Right kidney (tissue), 1 donor: ENCODE measurements around the gene KCNJ18.
"Not testable (repeated sequence)": the region's sequence is repeated elsewhere in the genome, so short reads cannot be mapped to it uniquely, and the experiment has no call there.

Source experiments
- DNase-seq: peaks from one replicate; pipeline ENCODE4 v3.0.0-alpha.2; 2016

KCNJ18 gene

DNA sequence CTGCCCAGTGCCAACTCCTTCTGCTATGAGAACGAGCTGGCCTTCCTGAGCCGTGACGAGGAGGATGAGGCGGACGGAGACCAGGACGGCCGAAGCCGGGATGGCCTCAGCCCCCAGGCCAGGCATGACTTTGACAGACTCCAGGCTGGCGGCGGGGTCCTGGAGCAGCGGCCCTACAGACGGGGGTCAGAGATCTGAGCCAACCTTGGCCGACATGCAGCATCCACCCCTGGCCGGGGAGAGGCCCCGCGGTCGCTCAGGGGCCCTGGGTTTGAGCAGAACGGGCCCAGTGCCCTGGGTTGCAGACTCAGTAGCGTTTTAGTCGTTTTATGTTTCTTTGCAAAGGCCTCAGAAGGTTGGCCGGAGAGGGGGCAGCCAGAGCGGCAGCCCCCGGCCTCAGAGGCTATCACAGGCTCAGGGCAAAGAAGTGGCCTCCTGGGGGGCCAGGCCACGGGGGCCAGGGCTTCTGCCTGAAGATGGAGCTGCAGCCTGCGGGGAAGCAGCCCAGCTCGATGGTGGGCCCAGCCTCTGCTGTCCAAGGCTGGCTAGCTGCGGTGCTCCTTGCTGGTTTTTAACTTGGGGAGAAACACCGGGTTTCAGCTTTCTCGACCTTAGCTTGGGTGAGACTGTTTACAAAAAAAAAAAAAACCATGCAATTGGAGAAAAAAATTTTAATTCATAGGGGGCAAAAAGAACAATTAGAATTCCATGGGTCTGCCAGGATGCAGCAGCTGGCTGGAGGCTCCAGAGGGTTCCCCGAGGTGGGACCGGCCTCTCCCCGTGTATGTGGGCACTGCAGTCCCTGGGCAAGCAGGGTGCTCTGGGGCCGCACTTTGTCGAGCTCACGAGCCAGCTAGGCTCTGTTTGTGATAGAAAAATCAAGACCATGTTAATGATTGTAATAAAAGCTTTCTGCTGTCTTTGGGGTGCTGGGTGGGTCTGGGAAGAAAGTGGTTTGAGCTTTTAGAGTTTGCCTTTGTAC lies 11.9 kb downstream of the KCNJ18 start:
- not testable (repeated sequence) for DNase-seq

DNA sequence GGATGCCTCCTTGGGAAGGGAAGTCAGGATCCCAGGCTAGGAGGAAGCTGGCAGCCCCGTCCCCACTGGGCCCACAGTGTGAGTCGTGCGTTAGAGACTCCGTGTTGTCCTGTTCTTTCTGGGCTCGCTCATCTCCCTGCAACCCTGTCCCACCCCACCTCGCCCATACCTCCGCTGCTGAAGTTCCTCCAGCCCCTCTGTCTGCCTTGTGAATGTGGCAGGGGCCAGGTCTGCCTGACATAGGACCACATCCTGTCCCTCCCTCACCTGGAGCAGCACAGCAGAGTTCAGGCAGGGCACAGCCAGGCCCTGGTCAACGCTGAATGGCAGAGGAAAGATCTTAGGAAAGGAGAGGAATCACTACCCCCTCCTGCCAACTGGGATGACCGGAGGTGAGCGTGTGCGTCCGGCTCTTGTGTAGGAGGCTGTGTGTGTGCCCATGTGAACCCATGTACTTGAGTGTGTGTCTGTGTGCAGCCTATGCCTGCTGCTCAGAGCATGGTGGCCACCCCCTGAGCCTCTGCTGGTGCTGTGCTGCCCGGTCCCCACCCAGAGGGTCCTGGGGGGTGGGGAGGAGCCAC lies 12.8 kb downstream of the KCNJ18 start:
- no peak for DNase-seq

DNA sequence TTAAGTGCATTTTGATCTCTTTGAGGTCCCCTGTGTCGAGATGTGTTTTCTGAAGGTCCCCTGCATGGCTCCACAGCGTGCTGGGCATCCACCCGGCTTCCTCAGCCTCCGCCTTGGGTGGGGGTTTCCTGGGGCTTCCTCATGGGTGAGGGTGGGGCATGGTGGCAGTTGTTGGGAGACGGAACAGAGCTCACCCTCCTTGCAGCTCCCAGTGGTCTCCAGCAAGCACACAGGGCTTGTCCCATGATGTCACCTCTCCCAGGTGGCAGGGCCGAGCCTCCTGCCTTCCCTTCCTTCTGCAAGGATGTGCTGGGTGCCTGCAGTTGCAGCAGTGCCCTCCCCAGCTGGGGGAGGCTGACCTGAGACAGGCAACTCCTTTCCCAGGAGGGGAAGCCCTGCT lies 13.4 kb downstream of the KCNJ18 start:
- not testable (repeated sequence) for DNase-seq

DNA sequence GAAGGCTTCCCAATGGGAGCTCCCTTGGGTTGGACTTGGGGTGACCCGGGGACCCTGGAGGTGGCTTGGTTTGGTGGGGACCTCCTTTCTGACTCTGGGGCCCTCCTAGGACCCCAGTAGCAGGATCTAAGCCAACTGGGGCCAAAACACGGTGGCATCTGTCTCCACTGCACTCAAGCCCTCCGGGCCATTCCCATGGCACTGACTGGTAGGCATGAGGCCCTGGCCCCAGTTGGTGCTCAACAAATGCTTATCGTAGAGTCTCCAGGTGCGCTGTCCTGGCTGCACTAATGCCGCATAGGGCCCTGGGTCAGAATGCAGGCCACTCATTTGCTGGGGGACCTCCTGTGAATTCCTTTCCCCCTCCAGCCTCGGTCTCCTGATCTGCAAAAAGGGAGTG lies 14.2 kb downstream of the KCNJ18 start:
- DNase-seq, result not testable (repeated sequence)

DNA sequence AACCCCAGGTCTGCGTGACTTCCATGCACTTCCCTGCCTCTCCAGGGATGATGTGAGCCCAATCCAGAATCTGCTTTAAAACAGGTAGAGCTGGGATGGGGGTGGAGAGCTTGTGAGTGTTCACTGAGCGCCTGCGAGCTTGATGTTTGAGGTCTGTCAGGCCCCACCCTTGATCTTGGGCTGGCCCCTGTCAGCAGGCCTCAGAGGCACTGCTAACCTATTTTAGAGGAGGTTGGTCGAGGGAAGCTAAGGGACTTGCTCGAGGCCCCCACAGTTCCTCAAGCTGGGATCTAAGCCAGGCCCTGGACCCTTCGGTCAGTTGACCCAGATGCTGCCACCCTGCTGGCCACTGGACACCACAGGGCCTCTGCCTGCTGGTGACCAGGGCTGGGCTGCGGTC lies 14.8 kb downstream of the KCNJ18 start:
- not testable (repeated sequence) for DNase-seq

DNA sequence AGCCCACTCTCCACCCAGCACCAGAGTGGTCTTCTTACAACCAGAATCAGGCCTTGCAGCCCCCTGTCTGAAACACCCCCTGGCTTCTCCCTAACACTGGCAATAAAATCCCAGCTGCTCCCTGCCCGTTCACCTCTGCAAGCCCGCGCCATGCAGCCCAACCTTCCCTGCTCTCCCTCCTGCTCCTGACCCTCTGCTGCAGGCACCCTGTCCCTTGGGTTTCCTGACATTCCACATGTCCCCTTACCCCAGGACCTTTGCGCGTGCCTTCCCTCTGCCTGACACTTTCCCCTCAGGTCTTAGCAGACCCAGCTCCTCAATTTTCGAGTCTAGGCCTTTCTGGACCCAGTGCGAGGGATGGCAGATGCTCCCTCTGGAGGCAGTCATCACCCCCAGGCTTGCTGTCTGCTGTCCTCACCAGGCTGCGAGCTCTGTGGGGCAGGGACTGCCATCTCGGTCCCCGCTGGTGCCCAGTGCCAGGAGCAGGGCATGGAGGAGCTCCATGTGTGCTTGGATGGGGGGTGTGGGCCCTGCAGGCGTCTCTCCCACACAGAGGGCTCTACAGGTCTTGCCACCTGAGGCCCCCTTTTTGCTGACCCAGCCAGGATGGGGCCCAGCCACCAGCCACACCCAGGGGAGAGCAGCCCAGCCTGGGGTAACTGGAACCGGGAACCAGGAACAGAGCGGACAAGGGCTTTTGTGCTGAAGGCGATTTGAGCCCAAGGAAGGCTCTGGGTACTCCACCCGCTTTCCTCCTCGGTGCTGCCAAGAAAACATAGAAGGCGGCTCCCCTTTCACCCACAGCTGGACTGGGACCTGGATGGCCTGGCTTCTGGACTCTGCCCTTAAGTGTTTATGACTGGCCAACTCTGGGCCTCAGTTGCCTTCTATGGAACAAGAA lies 15.6 kb downstream of the KCNJ18 start:
- DNase-seq, result not testable (repeated sequence)

DNA sequence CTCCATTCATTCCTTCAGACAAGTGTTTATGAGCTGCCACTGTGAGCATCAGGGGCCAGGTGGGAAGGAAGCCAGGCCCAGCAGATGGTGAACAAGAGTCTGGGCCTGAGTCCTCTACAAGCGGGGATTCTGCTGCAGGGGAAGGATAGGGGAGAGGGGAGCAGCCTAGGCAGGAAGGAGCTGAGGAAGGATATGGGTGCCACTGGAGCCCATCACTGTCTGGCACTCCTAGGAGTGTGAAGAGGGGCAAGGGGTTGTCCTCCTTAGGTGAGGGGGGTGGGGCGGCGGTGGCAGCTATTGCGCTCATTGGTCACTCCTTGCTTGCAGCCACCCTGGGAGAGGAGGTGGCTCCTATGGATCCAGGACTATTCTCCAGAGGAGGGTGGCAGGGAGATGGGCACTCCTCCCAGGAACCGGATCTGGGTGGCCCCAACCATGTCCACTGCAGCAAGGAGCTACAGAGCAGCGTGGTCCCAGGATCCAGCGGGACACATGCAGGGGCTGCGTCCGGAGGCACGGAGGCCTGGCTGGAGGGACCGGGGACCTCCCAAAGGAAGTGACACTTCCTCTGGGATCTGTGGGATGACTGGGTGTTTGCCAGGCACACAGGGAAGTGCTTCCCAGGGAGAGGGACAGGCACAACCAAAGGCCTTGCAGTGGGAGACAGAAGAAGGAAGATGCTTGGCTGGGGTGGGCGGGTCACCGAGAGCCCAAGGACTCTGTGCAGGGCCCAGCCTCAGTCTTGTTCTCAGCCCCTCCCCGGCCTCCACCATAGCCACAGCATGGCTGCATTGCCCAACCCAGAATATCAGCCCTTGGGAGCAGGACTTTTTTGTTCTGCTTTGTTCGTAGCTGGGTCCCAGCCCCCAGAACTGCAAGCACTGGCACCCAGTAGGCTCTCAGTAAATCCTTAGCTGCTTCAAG lies 16.6 kb downstream of the KCNJ18 start:
- not testable (repeated sequence) for DNase-seq

DNA sequence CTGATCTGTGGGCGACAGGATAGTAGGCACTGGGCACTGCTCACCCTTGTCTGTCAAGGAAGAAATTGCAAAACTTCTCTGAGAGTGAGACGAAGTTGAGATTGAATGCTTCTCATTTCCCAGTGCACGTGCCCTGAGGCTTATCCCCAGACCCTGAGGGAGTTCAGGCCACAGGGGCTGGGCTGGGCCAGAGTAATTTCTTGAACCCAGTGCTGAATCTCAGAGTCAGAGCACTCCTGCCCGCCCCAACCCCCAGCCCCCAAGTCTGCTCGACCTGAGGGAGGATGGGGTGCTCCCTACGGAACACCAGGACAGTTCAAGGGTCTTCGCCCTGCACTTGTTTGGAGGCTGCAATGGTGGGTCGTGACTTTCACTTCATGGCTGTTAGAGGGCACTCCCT lies 17.7 kb downstream of the KCNJ18 start:
- not testable (repeated sequence) for DNase-seq

DNA sequence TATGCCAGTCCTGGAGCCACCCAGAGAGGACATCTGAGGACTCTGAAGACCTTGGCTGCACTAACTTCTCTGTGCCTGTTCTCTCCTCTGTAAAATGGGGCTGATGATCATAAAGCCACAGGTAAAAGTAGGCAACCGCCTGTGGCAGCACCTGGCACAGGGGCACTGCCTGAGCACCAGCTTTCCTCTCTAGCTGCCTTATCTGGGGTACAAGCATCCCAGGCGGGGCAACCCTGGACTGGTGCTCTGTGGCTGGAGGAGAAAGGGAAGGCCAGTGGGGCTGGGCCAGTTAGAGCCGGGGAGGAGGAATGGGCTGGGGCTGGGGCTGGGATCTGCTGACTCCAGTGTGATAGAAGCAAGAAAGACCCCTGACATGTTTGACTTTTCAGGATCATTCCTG lies 18.2 kb downstream of the KCNJ18 start:
- DNase-seq, result not testable (repeated sequence)

DNA sequence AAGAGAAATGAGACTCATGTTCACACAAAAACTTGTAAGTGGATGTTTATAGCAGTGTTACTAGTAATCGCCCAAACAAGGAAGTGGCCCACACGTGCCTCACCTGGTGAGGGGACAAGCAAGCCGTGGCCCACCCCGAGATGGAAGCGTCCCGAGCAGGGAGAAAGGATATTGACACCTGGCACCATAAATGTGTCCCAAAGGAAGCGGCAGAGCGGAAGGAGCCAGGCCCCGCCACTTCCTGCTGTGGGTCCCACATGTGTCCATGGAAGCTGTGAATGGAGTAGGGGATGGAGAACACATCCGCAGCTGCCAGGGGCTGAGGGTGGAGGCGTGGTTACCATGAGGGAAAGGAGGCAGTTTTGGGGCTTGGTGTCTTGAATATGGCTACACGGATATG lies 18.9 kb downstream of the KCNJ18 start:
- no peak for DNase-seq

DNA sequence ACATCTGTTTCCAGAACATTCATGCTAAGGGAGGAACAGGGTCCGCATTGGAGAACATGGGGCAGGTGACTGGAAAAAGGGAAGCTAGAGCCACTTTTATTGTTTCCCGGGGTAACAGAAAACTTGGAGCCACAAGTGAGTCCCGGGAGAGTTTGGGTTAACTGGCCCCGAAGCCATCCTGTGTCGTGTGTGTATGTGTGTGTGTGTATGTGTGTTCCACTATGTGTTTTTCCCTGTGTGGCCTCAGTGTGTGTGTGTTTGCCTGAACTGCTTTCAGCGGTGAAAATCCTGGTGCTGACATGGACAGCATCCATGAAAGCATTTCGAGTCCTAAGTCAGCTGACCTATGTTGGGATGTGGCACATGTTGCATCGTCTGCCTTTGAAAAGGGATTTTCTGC lies 20.7 kb downstream of the KCNJ18 start:
- DNase-seq, result not testable (repeated sequence)

DNA sequence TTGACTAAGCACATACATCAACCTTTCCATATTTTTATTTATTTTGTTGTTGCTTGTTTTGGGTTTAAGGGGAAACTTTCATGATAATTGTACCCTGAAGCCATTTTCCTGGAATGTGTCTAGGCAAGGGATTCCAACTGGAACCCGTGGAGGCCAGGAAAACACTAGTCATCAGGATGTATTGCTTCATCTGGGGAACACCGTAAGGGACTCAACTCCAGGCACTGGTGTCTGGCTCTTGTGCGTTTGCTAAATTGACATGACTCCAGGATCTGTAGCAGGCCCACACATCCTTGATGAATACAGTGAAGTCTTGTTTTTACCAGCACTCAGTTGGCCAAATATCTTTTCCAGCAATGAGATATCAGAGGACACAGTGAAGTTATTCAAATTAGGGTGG lies 21.3 kb downstream of the KCNJ18 start:
- DNase-seq, result not testable (repeated sequence)

DNA sequence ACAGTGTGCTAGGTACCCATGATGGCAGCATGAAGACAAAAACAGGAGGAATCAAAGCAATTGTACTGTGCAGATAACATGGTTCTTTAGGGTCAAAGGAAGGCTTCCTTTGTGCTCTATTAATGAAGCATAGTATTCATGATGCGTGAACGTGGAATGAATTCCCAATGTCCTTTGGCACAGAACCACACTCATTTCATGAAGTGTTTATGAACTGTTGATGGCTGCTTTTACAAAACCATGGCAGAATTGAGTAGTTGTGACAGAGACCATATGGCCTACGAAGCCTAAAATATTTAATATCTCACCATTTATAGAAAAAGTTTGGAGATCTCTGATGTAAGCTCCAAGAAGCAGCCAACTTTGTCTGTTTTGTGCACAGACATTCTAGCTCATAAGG lies 22.4 kb downstream of the KCNJ18 start:
- DNase-seq, result not testable (repeated sequence)

DNA sequence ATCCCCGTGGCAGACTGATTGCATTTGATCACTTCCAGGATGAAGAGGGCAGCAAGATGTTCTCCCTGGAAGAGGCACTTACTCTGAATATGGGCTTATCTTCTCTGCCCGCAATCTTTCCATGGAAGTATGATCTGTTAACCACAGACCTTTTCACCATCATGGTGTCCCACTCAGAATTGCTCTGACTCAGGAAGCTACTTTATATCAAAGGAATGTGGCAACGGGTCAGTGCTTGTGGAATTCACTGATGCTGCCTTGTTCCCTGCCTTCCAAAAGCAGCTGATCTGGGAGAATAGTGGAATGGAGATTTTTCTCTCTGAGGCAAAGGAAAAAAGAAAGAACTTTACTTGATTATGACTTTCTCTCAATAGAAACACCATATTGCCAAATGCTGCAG lies 23.6 kb downstream of the KCNJ18 start:
- not testable (repeated sequence) for DNase-seq

DNA sequence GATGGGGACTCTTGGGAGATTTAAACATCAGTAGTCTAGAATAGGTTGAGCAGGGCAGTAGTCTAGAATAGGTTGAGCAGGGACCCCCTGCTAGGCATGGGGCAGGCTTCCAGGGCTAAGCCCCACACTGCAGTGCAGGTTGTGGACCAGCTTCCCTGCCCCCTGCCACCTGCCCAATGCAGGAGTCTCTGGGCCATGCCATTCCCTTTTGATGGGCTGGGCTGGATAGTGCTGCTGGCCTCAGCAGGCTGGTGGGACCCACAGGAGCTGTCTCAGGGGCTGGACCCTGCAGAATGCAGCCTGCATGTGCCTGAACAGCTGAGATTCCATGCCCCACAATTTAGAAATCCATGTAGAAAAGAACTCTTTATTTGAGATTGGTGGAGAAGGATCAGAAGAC lies 26.6 kb downstream of the KCNJ18 start:
- DNase-seq, result not testable (repeated sequence)

DNA sequence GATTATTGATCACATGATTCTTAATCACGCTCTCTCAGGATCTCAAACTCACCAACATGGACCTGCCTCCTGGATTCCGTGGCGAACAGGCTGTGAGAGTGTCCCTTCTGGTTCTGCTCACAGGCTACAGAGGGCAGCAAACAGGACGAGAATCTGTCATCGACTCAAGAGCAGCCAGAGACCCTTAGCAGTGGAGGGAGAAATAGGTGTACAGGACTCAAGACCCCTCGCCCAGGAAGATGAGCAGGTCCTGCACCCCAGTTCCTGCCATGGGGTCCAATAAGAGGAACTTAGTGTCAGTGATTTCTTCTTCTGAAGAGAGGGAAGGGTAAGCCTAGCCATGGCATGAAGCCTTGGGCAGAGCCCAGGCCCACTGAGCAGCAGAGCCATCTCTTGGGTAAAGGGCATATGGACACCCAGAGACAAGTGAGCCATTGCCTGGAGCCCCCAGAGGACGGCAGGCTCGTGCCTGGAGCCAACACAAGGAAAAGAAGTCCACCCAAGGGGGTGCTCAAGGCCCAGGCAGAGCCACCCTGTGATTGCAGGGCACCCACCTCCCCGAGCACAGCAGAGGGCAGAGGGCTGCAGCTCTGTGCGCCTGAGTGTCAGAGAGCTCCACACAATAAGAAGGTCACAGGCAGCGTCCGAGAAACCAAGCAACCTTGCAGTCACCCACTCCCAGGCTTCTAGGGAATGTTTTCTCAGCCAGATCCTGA lies 27.3 kb downstream of the KCNJ18 start:
- not testable (repeated sequence) for DNase-seq

DNA sequence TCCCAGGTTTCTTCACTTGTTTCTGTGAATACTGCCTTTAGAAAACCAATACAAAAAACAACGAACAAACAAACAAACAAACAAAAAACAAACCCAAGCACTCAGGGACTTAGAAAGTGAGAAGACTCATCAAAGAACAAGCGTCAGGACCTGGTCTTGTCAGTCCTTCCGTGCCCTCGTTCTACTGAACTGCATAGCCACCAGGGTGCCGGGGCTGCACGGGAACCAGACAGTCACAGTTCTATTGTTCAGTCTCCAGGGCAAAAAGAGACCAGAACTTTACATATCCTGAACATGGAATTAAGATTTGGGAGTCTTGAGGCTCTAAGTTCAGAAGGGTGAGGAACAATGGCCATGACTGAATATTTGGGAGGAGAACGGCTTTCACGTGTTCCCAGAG lies 28.2 kb downstream of the KCNJ18 start:
- not testable (repeated sequence) for DNase-seq

DNA sequence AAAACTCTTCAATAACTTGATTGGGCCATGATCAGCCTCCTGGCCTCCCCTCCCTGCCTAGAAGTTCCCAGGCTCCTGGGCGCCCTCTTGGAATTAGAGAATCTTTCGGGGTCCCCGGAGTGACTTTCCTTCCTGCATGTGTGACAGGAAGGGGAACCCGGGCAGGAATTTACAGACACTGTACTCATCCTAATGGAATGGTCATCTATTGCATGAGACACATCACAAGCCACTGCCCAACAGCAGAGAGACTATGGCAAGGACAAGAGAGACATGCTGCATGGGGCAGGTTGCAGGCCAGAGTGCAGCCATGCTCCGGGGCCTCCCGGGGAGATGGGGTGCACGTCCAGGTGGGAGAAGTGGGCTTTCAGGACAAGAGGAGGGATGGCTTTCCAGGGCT lies 29.9 kb downstream of the KCNJ18 start:
- not testable (repeated sequence) for DNase-seq

DNA sequence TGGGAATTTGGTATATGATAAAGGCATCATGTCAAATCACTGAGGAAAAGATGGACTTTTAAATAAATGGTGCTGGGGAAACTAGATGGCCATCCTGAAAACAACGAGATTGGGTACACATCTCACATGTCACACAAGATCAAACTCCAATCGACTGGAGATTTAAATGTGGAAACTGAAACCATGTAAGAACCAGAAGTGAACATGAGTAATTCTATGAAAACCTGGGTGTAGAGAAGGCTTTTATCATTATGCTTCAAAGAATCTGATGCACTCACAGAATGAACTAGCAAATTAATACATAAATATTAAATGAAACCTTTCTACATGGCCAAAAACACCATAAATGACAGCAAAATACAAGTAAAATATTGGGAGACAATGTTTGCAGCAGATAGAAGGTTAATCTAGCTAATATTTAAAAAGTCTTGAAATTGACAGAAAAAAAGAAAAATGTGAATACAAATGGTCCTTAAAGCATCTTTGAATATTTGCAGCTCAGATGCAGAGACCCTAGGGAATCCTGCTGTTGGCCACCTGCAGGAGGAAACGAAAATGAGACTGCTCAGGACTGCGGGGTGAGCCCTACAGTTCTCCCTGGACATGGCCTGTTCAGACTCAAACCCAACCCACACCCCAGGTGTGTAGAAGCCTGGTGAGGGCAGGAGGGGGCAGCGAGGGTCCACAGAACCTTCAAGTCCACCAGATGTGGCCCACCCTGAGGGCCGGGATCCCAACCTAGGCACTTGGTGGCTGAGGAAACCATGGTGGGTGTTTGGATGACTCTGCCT lies 32.1 kb downstream of the KCNJ18 start:
- DNase-seq, result not testable (repeated sequence)

DNA sequence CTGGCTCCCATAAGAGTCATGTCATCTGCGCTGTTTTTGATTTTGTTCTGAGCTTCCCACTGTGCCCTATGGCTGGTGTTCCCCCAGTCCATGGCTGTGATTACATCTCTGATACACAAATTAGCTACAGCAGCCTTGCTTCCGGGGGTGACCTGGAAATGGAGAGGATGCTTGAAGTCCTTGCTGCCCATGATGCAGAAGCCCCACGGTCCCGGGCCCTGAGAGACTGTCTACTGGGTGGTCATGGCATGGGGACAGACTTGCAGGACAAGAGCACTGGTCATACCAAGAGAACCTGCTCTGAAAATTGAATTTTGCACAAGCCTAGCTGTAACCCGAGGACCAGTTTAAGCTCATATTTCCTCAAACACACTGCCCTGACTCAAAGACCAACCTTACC lies 38.8 kb downstream of the KCNJ18 start:
- DNase-seq, result not testable (repeated sequence)
